OCI-LY3 (cell line): ENCODE data around the gene SLC49A4.

ENCODE experiments used
- H2AFZ ChIP-seq: fragments of 200-600, 300-600 bp; shearing (Covaris generic); 2 replicates; pipeline ENCODE4 v1.6.0; 2014; ENCODE audit warnings: antibody characterized with exemption, low read depth, low read length
- H3K27ac ChIP-seq: fragments of 200-600, 300-600 bp; sonication (generic); 2 replicates; pipeline ENCODE4 v1.5.1; 2014; ENCODE audit warnings: mild to moderate bottlenecking, low read length, moderate library complexity, mixed read lengths
- H3K27me3 ChIP-seq: fragments of 200-600, 300-600 bp; sonication (generic); 2 replicates; pipeline ENCODE4 v1.6.1; 2014; ENCODE audit warnings: low read depth, low read length, mixed read lengths
- H3K36me3 ChIP-seq: fragments of 200-600, 300-600 bp; sonication (generic); replicated peaks from 2 replicates; pipeline ENCODE3; 2014; ENCODE audit warnings: low read depth, low read length, mixed read lengths
- H3K4me1 ChIP-seq: fragments of 300-600, 200-600 bp; sonication (generic); 2 replicates; pipeline ENCODE4 v1.6.1; 2014; ENCODE audit warnings: low read length, mixed read lengths
- H3K4me2 ChIP-seq: fragments of 200-600, 300-600 bp; sonication (generic); 2 replicates; pipeline ENCODE4 v1.6.1; 2014; ENCODE audit warnings: low read length, mixed read lengths
- H3K4me3 ChIP-seq: fragments of 300-600, 200-600 bp; sonication (generic); 2 replicates; pipeline ENCODE4 v1.5.1; 2014; ENCODE audit warnings: antibody characterized with exemption, mild to moderate bottlenecking, low read length, moderate library complexity
- H3K79me2 ChIP-seq: fragments of 300-600, 200-600 bp; shearing (Covaris generic); 2 replicates; pipeline ENCODE4 v1.6.1; 2014; ENCODE audit warnings: mild to moderate bottlenecking, low read length, mixed read lengths
- H3K9ac ChIP-seq: fragments of 300-600, 200-600 bp; shearing (Covaris generic); 2 replicates; pipeline ENCODE4 v1.6.0; 2014; ENCODE audit warnings: mild to moderate bottlenecking, low read length, moderate library complexity
- H3K9me3 ChIP-seq: fragments of 200-600, 300-600 bp; shearing (Covaris generic); 2 replicates; pipeline ENCODE4 v1.6.1; 2014; ENCODE audit warnings: low read length, mixed read lengths; ENCODE audit not compliant: insufficient read depth
- H4K20me1 ChIP-seq: fragments of 200-600, 300-600 bp; sonication (generic); 2 replicates; pipeline ENCODE4 v1.6.1; 2016; ENCODE audit warnings: low read length, mixed read lengths; ENCODE audit not compliant: insufficient read depth
- EZH2phosphoT487 ChIP-seq: fragments of 200-600 bp; shearing (Covaris generic); IDR thresholded peaks from 2 replicates; pipeline ENCODE4 v1.6.1; 2018; ENCODE audit warnings: antibody characterized with exemption, mixed run types, low read depth
- TF ChIP-seq, protein P1 (sequence below): fragments of 200-600, 300-600 bp; sonication (generic); IDR thresholded peaks from 2 replicates; pipeline ENCODE4 v1.5.1; 2014; ENCODE audit warnings: antibody characterized with exemption, low read length, low read depth

SLC49A4 gene

DNA sequence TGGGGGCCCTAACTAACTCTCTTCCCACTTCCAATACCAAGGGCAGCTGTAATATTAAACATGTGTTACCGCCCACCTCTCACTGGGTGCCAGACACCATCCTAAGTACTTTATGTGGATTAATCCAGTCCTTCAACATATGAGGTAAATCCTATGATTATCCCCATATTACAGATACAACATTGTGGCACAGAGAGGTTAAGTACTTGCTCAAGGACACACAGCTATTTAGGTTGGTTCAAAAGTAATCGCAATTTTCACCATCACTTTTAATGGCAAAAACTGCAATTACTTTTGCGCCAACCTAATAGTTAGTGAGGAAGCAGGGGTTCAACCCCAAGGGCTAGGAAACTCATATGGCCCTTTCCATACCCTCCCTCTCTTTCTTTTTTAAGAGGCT is 131.9 kb downstream of the SLC49A4 start:
- TF ChIP-seq, protein P1, sequence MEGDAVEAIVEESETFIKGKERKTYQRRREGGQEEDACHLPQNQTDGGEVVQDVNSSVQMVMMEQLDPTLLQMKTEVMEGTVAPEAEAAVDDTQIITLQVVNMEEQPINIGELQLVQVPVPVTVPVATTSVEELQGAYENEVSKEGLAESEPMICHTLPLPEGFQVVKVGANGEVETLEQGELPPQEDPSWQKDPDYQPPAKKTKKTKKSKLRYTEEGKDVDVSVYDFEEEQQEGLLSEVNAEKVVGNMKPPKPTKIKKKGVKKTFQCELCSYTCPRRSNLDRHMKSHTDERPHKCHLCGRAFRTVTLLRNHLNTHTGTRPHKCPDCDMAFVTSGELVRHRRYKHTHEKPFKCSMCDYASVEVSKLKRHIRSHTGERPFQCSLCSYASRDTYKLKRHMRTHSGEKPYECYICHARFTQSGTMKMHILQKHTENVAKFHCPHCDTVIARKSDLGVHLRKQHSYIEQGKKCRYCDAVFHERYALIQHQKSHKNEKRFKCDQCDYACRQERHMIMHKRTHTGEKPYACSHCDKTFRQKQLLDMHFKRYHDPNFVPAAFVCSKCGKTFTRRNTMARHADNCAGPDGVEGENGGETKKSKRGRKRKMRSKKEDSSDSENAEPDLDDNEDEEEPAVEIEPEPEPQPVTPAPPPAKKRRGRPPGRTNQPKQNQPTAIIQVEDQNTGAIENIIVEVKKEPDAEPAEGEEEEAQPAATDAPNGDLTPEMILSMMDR: no peak
- no peak for TF ChIP-seq EZH2phosphoT487
- Histone ChIP-seq H3K4me1 (no peaks in the 10 kb centered on the region), H3K27me3 (no peaks in the 10 kb centered on the region), H3K4me2 (no peak overlapping the region), H3K36me3 (no peaks in the 10 kb centered on the region), H3K79me2 (no peaks in the 10 kb centered on the region), H2AFZ (no peak overlapping the region), H3K9me3 (no peaks in the 10 kb centered on the region), H3K4me3 (no peak overlapping the region), H4K20me1 (no peaks in the 10 kb centered on the region), H3K9ac (no peak overlapping the region), H3K27ac (no peak overlapping the region)

DNA sequence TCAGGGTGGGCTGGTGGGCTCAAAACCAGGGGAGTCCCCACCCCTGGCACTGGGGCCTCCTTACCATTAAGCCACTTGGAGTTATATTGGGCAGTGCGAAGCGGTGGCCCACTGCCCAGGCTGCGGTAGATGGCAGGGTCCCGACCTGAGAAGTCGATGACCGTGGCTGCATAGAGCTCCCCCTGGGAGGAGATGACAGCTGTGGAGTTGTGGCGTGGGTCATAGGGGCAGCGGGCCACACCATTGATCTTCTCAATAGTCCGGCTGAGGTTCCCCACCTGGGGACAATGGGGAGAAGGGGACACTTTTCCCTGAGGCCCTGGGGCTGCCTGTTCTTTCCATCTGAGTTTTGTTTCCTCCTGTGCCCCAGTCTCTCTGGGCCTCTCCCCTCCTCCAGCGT is 132.9 kb downstream of the SLC49A4 start:
- H2AFZ ChIP-seq: no peak overlapping the region

DNA sequence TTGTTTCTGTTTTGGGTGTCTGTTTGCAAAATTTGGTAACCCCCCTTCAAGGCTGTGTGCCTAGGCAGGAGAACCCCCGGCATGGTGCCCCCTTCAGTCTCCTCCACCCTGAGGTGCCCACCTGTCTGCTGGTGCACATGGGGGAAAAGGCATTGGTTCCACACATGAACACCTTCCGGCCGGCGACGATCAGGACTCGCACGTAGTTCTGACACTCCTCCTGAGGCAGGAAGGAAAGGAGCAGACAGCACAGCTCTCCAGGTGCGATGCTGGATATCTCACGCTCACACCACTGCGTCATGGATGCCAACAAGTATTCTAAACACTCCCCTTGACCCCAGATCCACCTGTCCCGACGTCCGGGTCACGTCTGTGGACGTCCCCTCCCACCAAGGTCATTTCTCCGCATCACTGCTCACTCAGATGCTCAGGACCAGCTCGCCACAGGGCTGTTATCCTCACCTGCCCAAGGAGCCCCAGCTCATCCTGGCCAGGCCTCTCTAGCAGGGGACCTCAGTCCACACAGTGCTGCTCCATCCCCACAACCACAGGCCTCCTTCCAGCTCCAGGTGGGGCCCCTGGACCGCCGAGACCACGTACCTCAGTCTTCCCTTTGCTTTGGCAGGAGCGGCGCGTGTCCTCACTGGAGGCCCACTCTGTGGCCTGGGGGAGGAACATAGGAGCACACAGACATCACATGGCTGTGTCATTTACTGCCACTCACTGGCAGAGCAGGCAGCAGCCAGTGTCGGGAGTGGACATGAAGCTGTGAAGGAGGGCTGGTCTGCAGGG is 133.7 kb downstream of the SLC49A4 start:
- Histone ChIP-seq H4K20me1 (no peaks in the 10 kb centered on the region), H3K4me3 (no peak overlapping the region), H3K36me3 (no peaks in the 10 kb centered on the region), H3K4me1 (no peaks in the 10 kb centered on the region), H2AFZ (no peak overlapping the region), H3K9me3 (no peaks in the 10 kb centered on the region), H3K79me2 (no peaks in the 10 kb centered on the region), H3K27ac (no peak overlapping the region), H3K4me2 (no peak overlapping the region), H3K27me3 (no peaks in the 10 kb centered on the region), H3K9ac (no peak overlapping the region)
- TF ChIP-seq EZH2phosphoT487: no peak
- TF ChIP-seq, protein P1: no peak

More for the DNA sequence above, 132.9 kb downstream of the SLC49A4 start:
- Histone ChIP-seq H3K4me2 (no peak overlapping the region), H4K20me1 (no peaks in the 10 kb centered on the region), H3K4me3 (no peak overlapping the region), H3K36me3 (no peaks in the 10 kb centered on the region), H3K9me3 (no peaks in the 10 kb centered on the region), H3K4me1 (no peaks in the 10 kb centered on the region), H3K79me2 (no peaks in the 10 kb centered on the region), H3K27me3 (no peaks in the 10 kb centered on the region), H3K27ac (no peak overlapping the region), H3K9ac (no peak overlapping the region)
- TF ChIP-seq, protein P1: no peak
- no peak for TF ChIP-seq EZH2phosphoT487

DNA sequence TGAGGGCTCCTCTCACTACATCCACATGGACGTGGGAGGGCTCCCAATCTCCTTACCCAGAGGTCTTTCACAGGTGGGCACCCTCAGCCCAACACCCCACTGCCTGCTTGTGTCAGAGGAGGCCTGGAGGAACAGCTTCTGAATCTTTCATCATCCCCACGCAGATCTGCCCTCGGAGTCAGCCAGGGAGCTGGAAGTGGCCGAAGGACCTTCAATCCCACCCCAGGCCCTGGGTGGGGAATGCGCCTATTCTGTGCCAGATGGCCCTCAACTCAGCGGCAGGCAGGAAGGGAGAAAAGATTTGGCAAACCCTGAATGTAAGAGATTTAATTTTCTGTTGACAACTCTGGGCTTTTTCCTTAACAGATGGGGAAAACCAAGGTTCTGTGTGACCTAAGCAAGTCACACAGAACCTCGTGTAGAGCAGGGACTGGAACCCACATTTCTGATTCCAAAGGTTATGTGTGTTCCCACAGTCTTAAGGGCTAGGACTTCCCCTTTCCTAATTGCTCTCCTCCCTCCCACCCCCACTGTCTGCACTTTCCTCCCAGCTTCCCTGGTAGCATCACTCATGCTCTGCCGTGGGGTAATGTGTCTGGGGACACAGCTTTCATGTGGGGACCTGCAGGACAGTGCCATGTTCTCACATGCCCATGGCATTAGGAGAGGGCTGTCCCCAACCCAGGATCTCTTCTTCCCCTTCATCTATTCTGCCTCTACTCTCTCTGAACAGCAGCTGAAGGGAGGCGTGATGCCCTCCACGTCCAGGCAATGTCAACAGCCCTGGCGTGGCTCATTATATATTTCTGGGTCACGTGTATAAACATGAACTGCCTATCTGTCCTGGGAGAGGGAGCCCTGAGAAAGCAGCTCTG is 134.6 kb downstream of the SLC49A4 start:
- Histone ChIP-seq H3K36me3 (no peaks in the 10 kb centered on the region), H3K9me3 (no peaks in the 10 kb centered on the region), H3K4me3 (no peak overlapping the region), H3K4me1 (no peaks in the 10 kb centered on the region), H3K79me2 (no peaks in the 10 kb centered on the region), H3K27me3 (no peaks in the 10 kb centered on the region), H3K9ac (no peak overlapping the region), H2AFZ (no peak overlapping the region), H3K27ac (no peak overlapping the region), H3K4me2 (no peak overlapping the region), H4K20me1 (no peaks in the 10 kb centered on the region)
- TF ChIP-seq, protein P1: no peak
- no peak for TF ChIP-seq EZH2phosphoT487
